ENCODE measurements around the gene SIPA1L3.

GRCh38 chr19:38175422-38175821, 268.4 kb downstream of the SIPA1L3 start:
- TF ChIP-seq TP53 (CRISPR knock-in tag; IDR thresholded peaks at IDR 0.05) (no peak), EP300 (IDR thresholded peaks at IDR 0.05) (no peak), NR3C1 (IDR thresholded peaks at IDR 0.05) (no peak), CEBPB (IDR thresholded peaks at IDR 0.05) (no peak), CTCF (IDR thresholded peaks at IDR 0.05) (no peak), HDAC2 (IDR thresholded peaks at IDR 0.05) (no peak), JUN (IDR thresholded peaks at IDR 0.05) (no peak), PBX3 (IDR thresholded peaks at IDR 0.05) (no peak), MYC (IDR thresholded peaks at IDR 0.05; ENCODE audit: borderline replicate concordance, low read length) (no peak), ELK1 (IDR thresholded peaks at IDR 0.05; ENCODE audit: low read depth, low read length) (no peak), ZFP36 (IDR thresholded peaks at IDR 0.05; ENCODE audit: borderline replicate concordance, partially characterized antibody) (no peak)
